ENCODE results near the gene IL25. TPM values are rescaled to one million over a fixed set of nuclear protein-coding genes. Genes with fewer than 3 reads are reported as not detected.

IL25 gene
- polyA plus RNA-seq, 3 donors: not detected

- peaks cover 0 to 9% of the 10 kb centered on the region in 2 donors for H3K36me3 Mint-ChIP-seq
- peaks cover 51 to 64% (median 53%) of the 10 kb centered on the region in 3 donors for H3K27me3 Mint-ChIP-seq (ENCODE audit: low read depth in 3 of 3)
- H3K9me3 Mint-ChIP-seq: peaks cover 2 to 16% (median 6%) of the 10 kb centered on the region in 7 donors
- H3K9me3 ChIP-seq (replicated peaks in 1 of 2; ENCODE audit: control insufficient read depth in 1 of 2, insufficient read depth in 1 of 2, low read length in 2 of 2): peaks cover 0 to 30% of the 10 kb centered on the region in 2 donors
- WGBS (ENCODE audit: insufficient coverage): 80% methylated on average over 2 of the region's 5 CpGs
- H3K4me1 Mint-ChIP-seq: peaks cover 9% of the 10 kb centered on the region
- peaks cover 4 to 12% of the 10 kb centered on the region in 2 donors for H3K4me1 ChIP-seq (ENCODE audit: control insufficient read depth in 1 of 2, insufficient read depth in 2 of 2, low read length in 2 of 2)
- no peak overlapping the region for H2AFZ ChIP-seq (ENCODE audit: insufficient read depth, low read depth, low read length, poor library complexity, severe bottlenecking)
- intact Hi-C loops (cut with micrococcal nuclease): no loop called here
- peaks cover 42 to 57% of the 10 kb centered on the region in 2 donors for H3K27me3 ChIP-seq (ENCODE audit: control insufficient read depth in 2 of 2, insufficient read depth in 2 of 2, low read length in 2 of 2)
- no peak for DNase-seq
- H3K4me2 ChIP-seq (replicated peaks; ENCODE audit: extremely low read depth, low read length, poor library complexity, severe bottlenecking): no peak overlapping the region
- H4K20me1 ChIP-seq (ENCODE audit: insufficient read depth, low read length): no peaks in the 10 kb centered on the region
- no peak overlapping the region for H3K9ac ChIP-seq (ENCODE audit: insufficient read depth, low read length, poor library complexity, severe bottlenecking)
- no peaks in the 10 kb centered on the region for H3K79me2 ChIP-seq (ENCODE audit: insufficient read depth, low read length)
- peak overlapping the region in 1 of 2 donors; percentile 54 for H3K4me3 Mint-ChIP-seq
- H3K36me3 ChIP-seq (replicated peaks in 1 of 2; ENCODE audit: control insufficient read depth in 1 of 2, insufficient read depth in 2 of 2, low read length in 2 of 2): no peaks in the 10 kb centered on the region
- H3K27ac ChIP-seq (ENCODE audit: low read depth in 1 of 2, low read length in 2 of 2): no peak overlapping the region
- TF ChIP-seq CTCF (IDR thresholded peaks at IDR 0.05): no peak
- no peak overlapping the region for H3K4me3 ChIP-seq (replicated peaks in 1 of 3; ENCODE audit: low read depth in 2 of 3, low read length in 3 of 3)
- no peak overlapping the region for H3K27ac Mint-ChIP-seq
Observed at GRCh38 chr14:23353433-23353780, 19.2 kb upstream of the IL25 start.

GRCh38 chr14:23354990-23355389, 17.6 kb upstream of the IL25 start:
- Histone ChIP-seq H3K27me3 (ENCODE audit: control insufficient read depth in 2 of 2, insufficient read depth in 2 of 2, low read length in 2 of 2) (peaks cover 42 to 57% of the 10 kb centered on the region in 2 donors), H3K4me3 (replicated peaks in 1 of 3; ENCODE audit: low read depth in 2 of 3, low read length in 3 of 3) (no peak overlapping the region), H3K9me3 (replicated peaks in 1 of 2; ENCODE audit: control insufficient read depth in 1 of 2, insufficient read depth in 1 of 2, low read length in 2 of 2) (peaks cover 0 to 30% of the 10 kb centered on the region in 2 donors), H3K9ac (ENCODE audit: insufficient read depth, low read length, poor library complexity, severe bottlenecking) (no peak overlapping the region), H2AFZ (ENCODE audit: insufficient read depth, low read depth, low read length, poor library complexity, severe bottlenecking) (no peak overlapping the region), H3K4me1 (ENCODE audit: control insufficient read depth in 1 of 2, insufficient read depth in 2 of 2, low read length in 2 of 2) (peaks cover 4 to 12% of the 10 kb centered on the region in 2 donors), H3K27ac (ENCODE audit: low read depth in 1 of 2, low read length in 2 of 2) (no peak overlapping the region), H3K4me2 (replicated peaks; ENCODE audit: extremely low read depth, low read length, poor library complexity, severe bottlenecking) (no peak overlapping the region), H3K36me3 (replicated peaks in 1 of 2; ENCODE audit: control insufficient read depth in 1 of 2, insufficient read depth in 2 of 2, low read length in 2 of 2) (no peaks in the 10 kb centered on the region), H4K20me1 (ENCODE audit: insufficient read depth, low read length) (no peaks in the 10 kb centered on the region), H3K79me2 (ENCODE audit: insufficient read depth, low read length) (no peaks in the 10 kb centered on the region)
- peak overlapping the region in 1 of 7 donors; percentile 20 for H3K27ac Mint-ChIP-seq
- no peak for TF ChIP-seq CTCF (IDR thresholded peaks at IDR 0.05)
- no peak for DNase-seq
- H3K4me3 Mint-ChIP-seq: no peak overlapping the region
- H3K4me1 Mint-ChIP-seq: peaks cover 9% of the 10 kb centered on the region
- peaks cover 2 to 16% (median 6%) of the 10 kb centered on the region in 7 donors for H3K9me3 Mint-ChIP-seq
- H3K36me3 Mint-ChIP-seq: peaks cover 0 to 9% of the 10 kb centered on the region in 2 donors
- peaks cover 50 to 57% (median 53%) of the 10 kb centered on the region in 3 donors for H3K27me3 Mint-ChIP-seq (ENCODE audit: low read depth in 3 of 3)
- WGBS (ENCODE audit: insufficient coverage): 100% methylated on average over 2 of the region's 6 CpGs
- intact Hi-C loops (cut with micrococcal nuclease): no loop called here
